Testis (tissue), 2 donors: Measurements from ENCODE around the gene PLEKHM3.

Experiments used
- CTCF ChIP-seq, 3 experiments: fragments of 450-650 bp in 2 of 3; fragments of 200-600 bp in 1 of 3; sonication (generic) in 1 of 3; IDR thresholded peaks; one replicate each; pipeline ENCODE4 v1.5.1; 2016 to 2019; ENCODE audit warnings: antibody characterized with exemption in 3 of 3, mild to moderate bottlenecking in 2 of 3, moderate library complexity in 1 of 3
- POLR2A ChIP-seq: fragments of 450-650 bp; IDR thresholded peaks from one replicate; pipeline ENCODE4 v1.6.1; 2017; ENCODE audit warnings: antibody characterized with exemption, mild to moderate bottlenecking, moderate library complexity

GRCh38 chr2:207836521-207837133 lies 188.7 kb downstream of the PLEKHM3 start:
- TF ChIP-seq POLR2A (no peak), CTCF (IDR thresholded peaks at IDR 0.05) (no peak)
